GM18499 (cell line): ENCODE data around the gene GHR.

ENCODE experiments used
- ATAC-seq: cut with Tn5 transposase; IDR thresholded peaks from one replicate; pipeline ENCODE4 v1.9.1; 2021; ENCODE audit warnings: moderate number of reproducible peaks; ENCODE audit not compliant: insufficient read depth, unreplicated experiment

Gene GHR

GRCh38 chr5:42595597-42595996 lies 172.4 kb downstream of the GHR start:
- ATAC-seq = no peak

- ATAC-seq = no peak
These were observed 173.6 kb downstream of the GHR start for GRCh38 chr5:42596817-42597216.

GRCh38 chr5:42597318-42597937 lies 174.2 kb downstream of the GHR start:
- no peak for ATAC-seq

- no peak for ATAC-seq
These were observed 175.1 kb downstream of the GHR start for GRCh38 chr5:42598311-42598710.

GRCh38 chr5:42599106-42599505 lies 175.9 kb downstream of the GHR start:
- ATAC-seq = no peak

- ATAC-seq = no peak
These were observed 177.2 kb downstream of the GHR start for GRCh38 chr5:42600441-42600840.

- ATAC-seq = no peak
These were observed 181.0 kb downstream of the GHR start for GRCh38 chr5:42604171-42604711.

- ATAC-seq = no peak
These were observed 182.3 kb downstream of the GHR start for GRCh38 chr5:42605490-42605889.

GRCh38 chr5:42606464-42606869 lies 183.2 kb downstream of the GHR start:
- ATAC-seq = no peak

GRCh38 chr5:42611437-42611836 lies 188.2 kb downstream of the GHR start:
- no peak for ATAC-seq

GRCh38 chr5:42612750-42613366 lies 189.6 kb downstream of the GHR start:
- ATAC-seq = no peak

- ATAC-seq = no peak
These were observed 191.3 kb downstream of the GHR start for GRCh38 chr5:42614509-42614908.

GRCh38 chr5:42620579-42621216 lies 197.5 kb downstream of the GHR start:
- no peak for ATAC-seq

- no peak for ATAC-seq
These were observed 198.0 kb downstream of the GHR start for GRCh38 chr5:42621242-42621641.

GRCh38 chr5:42621662-42622061 lies 198.4 kb downstream of the GHR start:
- no peak for ATAC-seq

- no peak for ATAC-seq
These were observed 201.7 kb downstream of the GHR start for GRCh38 chr5:42624912-42625311.

- ATAC-seq = no peak
These were observed 203.2 kb downstream of the GHR start for GRCh38 chr5:42626462-42626861.

- ATAC-seq = no peak
These were observed 205.6 kb downstream of the GHR start for GRCh38 chr5:42628821-42629220.

GRCh38 chr5:42629284-42629683 lies 206.0 kb downstream of the GHR start:
- ATAC-seq = no peak

- ATAC-seq = no peak
These were observed 208.0 kb downstream of the GHR start for GRCh38 chr5:42631241-42631640.

- no peak for ATAC-seq
These were observed 209.2 kb downstream of the GHR start for GRCh38 chr5:42632354-42632900.
